Measurements from ENCODE around the gene ACO2.

GRCh38 chr22:41535244-41535643, 66.3 kb downstream of the ACO2 start:
- TF ChIP-seq CTCF (IDR thresholded peaks at IDR 0.05) (peak; percentile 24; the same call in 1 of the 2 replicates), ZFX (IDR thresholded peaks at IDR 0.05; ENCODE audit: borderline replicate concordance) (no peak)
